GM21619 (cell line): ENCODE measurements around the gene TBC1D7.

ENCODE experiments used
- ATAC-seq: cut with Tn5 transposase; IDR thresholded peaks from one replicate; pipeline ENCODE4 v1.9.1; 2021; ENCODE audit not compliant: unreplicated experiment

Gene TBC1D7

GRCh38 chr6:13296536-13296997, 31.8 kb downstream of the TBC1D7 start:
- no peak for ATAC-seq

DNA sequence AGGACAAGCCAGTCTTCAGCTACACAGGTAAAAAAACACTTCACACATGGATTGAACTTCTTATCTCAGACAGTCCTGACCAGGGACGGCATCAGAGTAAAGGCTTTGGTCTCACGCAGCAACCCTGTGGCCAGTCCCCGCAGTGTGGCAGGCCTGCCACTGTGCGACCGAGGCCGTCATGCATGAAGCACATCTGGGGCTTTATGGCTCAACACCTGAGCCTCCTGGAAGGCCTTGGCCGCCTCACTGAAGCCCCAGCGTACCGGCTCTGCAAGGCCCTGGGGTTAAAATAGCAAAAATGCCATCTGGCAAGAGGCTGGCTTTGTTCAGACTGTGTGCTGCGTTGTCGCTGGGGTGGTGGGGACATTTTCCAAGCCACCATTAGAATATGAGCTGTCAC, 32.8 kb downstream of the TBC1D7 start:
- no peak for ATAC-seq

- ATAC-seq = no peak
These were observed 33.8 kb downstream of the TBC1D7 start for GRCh38 chr6:13294499-13295069.

- ATAC-seq = no peak
These were observed 35.6 kb downstream of the TBC1D7 start for GRCh38 chr6:13292774-13293173.

DNA sequence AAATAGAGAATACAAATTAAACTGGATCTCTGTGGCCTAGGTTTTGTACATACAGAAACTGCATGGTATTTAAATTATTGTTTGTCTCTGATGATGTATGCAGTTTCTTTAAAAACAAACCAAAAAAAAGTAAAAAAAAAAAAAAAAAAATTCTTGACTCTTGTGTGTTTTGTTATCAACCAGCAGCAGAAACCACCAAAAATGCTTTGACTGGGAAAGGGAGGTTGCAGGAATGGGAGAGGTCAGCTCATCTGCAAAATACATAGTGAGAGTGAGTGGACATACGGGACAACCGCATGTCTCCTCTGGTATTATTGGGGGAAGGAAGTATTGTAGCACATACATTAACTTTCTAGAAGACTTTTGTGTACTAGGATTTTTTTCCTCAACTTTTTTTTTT, 38.0 kb downstream of the TBC1D7 start:
- no peak for ATAC-seq

- ATAC-seq = no peak
These were observed 38.5 kb downstream of the TBC1D7 start for GRCh38 chr6:13289789-13290318.

DNA sequence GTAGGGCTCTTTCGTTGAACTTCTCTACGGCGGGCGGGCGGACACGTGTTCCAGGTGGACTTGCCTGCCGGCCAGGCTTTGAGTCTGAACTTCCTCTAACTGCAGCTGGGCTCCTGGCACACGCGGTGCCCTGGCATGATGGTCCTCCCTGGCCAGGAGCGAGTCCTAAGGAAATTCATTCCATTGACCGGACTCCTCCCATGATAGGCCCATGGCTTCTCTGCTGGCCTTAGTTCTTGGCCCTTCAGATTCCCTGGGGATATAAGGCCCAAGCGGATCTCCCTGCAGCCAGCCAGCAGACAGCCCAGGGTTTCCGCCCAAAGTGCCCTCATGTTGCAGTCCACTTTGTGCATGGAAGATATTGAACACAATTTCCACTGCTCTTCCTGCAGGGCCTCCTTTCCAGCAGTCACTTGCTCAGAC, 39.4 kb downstream of the TBC1D7 start:
- ATAC-seq = no peak

DNA sequence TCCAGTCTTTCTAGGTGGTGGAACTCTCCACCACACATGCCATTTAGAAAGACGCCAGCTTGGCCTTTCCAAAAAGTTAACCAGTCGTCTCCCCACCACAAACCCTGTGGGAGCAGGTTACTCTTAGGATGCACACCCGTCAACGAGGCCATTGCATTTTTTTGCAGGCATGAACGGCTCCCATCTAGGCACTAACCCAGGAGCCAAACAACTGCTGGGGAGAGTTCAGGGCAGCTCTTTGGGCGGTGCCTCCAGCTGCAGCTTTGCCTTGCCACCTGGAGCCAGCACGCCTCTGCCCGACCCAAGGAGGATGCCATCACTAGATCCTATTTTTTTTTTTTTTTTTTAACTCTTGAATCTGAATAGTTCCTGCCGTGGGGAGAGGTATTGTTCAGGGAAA, 39.9 kb downstream of the TBC1D7 start:
- no peak for ATAC-seq

DNA sequence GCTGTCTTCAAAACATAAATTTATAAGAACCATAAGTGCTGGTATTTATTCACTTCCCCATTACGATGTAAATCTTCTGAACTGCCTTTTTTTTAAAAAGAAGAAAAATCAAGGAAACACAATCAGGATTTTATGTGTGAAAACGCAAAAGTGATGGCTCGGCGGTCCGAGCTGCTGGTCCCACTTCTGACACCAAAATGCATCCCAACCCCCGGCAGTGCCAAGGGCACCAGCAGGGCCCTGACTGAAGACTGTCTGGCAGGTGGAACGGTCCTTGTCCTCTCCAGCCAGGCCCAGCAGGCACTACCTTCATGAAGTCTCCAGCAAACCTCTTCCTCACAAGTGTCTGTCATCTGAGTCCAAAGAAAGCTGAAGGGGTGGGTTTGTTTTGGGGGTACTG, 41.2 kb downstream of the TBC1D7 start:
- no peak for ATAC-seq

DNA sequence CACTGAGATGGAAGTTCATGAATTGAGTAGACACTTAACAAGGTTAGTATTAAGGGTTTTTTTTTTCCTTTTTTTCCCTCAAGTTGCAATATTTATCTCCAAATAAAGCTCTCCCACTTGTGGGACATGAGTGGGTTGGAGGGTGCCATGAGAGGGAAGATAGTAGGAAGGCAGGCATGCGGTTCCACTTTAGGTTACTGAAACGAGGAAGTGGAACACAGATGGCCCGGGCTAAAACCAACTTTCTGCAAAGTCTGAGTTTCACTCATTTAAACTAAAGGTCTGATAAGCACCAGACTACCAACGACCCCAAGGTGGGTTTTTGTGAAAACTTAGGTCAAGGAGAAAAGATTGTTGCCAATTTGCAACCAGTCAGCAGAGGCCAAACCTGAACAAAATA, 42.2 kb downstream of the TBC1D7 start:
- no peak for ATAC-seq

- ATAC-seq = no peak
These were observed 42.6 kb downstream of the TBC1D7 start for GRCh38 chr6:13285705-13286104.

DNA sequence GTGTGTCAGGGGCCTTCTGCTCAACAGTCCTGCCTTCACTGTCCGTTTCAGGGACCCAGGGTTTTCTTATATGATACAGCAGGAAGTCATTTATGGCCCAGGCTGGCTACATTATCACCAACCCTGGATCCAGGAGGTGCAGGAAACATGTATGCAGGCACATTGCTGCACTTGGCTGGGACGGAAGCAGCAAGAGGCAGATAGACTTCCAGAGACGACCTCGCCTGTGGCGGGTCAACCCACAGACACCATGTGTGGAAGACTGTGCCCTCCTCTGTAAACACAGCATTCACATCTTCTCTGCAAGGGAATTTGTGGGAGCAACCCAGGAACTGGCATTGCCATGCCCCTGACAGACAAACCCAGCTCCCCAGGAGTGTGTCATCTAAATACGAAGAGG, 43.7 kb downstream of the TBC1D7 start:
- ATAC-seq = no peak

DNA sequence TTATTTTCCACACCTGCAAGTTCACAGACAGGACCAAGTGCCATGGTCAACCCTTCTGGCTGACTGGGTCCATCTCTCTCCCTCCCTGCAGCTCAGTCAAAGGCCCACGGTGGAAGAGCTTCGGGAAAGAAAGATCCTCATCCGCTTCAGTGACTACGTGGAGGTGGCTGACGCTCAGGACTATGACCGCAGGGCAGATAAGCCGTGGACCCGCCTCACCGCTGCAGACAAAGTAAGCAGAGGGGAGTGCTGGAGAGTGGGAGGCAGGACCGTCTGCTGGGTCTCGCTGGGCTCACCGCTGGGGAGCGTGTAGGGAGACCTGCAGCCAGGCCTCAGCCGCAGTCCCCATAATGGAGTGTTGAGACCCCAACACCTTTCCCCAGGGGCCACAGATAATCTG, 45.0 kb downstream of the TBC1D7 start:
- no peak for ATAC-seq

DNA sequence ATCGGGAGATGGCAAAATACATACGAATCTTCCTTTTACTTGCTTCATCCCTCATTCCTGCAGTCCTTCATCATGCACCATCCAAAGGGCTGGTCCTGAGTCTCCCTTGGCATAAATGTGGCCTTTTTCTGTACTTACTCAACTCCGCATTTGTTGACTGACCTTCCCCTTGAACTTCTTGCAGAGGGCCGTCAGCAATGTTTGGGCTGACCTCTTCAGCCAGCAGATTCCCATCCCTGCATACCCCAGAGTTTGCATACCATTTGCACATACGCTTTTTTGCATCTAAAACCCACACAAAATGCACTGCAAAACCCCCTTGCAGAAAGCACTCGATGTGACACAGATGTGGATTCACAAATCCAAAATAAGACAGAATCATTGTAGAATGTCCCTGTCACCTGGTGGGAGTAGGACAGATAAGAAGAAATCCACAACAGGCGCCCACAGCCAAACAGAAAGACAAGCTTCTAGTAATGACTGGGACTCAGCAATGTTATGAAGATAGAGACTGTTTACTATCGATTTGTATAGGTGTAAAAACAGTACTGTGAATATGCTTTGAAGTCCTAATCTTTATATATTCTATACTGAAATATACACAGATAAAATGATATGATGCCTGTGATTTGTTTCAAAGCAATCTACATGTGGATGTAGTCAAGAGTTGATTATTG, 45.8 kb downstream of the TBC1D7 start:
- ATAC-seq = no peak

DNA sequence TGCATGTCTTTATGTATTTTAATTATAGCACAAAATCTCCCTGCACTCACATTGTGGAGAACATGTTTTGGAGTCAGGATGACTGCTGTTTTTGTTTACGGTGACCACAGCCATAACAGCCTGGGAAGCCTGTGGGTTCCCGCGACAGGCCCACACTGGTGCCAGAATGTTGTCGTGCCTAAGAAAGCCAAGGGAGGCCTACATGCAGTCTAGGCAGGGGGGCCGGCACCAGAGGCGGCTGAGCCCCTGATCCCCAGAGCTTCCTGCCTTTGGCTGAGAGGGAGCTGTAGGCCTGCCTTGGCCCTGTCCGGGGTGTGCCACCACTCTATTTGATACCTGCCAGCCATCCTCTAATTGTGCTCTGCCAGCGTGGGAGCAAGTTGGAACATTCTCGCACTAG, 46.7 kb downstream of the TBC1D7 start:
- no peak for ATAC-seq

- ATAC-seq = no peak
These were observed 48.1 kb downstream of the TBC1D7 start for GRCh38 chr6:13280254-13280653.

DNA sequence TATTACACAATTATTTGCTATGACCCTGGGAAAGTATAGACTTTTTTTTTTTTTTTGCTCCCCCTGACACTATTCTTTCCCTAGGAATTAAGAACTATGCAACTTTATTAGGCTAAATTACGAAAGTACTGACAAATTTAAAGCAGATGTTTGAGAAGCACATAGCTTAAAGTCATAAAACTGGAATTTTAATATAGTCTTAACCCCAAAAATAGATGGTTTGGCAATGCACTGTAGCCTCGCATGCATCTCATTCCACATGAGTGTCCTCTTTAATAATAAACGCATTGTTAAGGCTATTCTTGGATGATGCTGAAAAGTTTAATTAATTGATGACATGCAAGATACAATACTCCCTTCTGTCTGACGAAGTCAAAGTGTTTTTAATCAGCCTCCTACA, 49.3 kb downstream of the TBC1D7 start:
- no peak for ATAC-seq

DNA sequence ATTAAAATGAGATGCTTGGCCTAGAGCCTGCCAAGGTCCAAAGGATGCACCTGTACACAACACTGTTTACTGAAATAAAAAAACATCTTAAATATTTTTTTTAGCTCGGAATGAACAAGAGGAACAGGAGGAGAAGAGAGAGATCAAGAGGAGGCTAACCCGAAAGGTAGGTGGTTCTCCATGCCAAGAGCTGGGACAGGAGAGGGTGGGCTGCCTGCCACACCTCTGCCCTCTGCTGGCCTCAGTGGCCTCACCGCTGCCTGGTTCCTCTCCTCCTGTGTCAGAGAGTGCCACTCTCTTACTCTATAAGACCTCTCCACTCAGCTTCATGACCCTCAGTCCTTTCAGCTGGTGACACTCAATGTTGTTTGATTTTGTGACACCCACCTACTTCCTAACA, 50.2 kb downstream of the TBC1D7 start:
- ATAC-seq = no peak

- ATAC-seq = no peak
These were observed 51.1 kb downstream of the TBC1D7 start for GRCh38 chr6:13277231-13277630.

- ATAC-seq = no peak
These were observed 52.8 kb downstream of the TBC1D7 start for GRCh38 chr6:13275435-13275989.

GRCh38 chr6:13274707-13275434, 53.5 kb downstream of the TBC1D7 start:
- ATAC-seq = no peak
